GM12873 (cell line): ENCODE results near the gene ASPDH.

ENCODE experiments used
- CTCF ChIP-seq: IDR thresholded peaks from 2 replicates; pipeline ENCODE4 v1.5.1; 2012; ENCODE audit warnings: low read depth, mild to moderate bottlenecking, moderate library complexity, low read length, control low read depth; ENCODE audit not compliant: insufficient read depth; ENCODE audit errors: missing control alignments

ASPDH gene

GRCh38 chr19:50551034-50551714 lies 37.5 kb upstream of the ASPDH start:
- no peak for TF ChIP-seq CTCF

- TF ChIP-seq CTCF, result no peak
These were observed 36.9 kb upstream of the ASPDH start for GRCh38 chr19:50550594-50550966.

GRCh38 chr19:50549927-50550593 lies 36.3 kb upstream of the ASPDH start:
- no peak for TF ChIP-seq CTCF

GRCh38 chr19:50549059-50549926 lies 35.6 kb upstream of the ASPDH start:
- TF ChIP-seq CTCF, result no peak

- TF ChIP-seq CTCF, result no peak
These were observed 34.7 kb upstream of the ASPDH start for GRCh38 chr19:50548191-50549058.

- no peak for TF ChIP-seq CTCF
These were observed 33.9 kb upstream of the ASPDH start for GRCh38 chr19:50547385-50548190.
